SU-DHL-6 (cell line): Measurements from ENCODE around the gene MT1B.

Source experiments
- EZH2phosphoT487 ChIP-seq: fragments of 200-600 bp; sonication (generic), shearing (Covaris generic); conservative IDR thresholded peaks from 2 replicates; pipeline ENCODE4 v1.6.1; 2018; ENCODE audit warnings: mild to moderate bottlenecking, antibody characterized with exemption, low read length, moderate library complexity, mixed read lengths
- TF ChIP-seq, protein P1 (sequence below): fragments of 200-600 bp; sonication (generic); IDR thresholded peaks from one replicate; pipeline ENCODE4 v1.5.1; 2017; ENCODE audit warnings: antibody characterized with exemption, mild to moderate bottlenecking, low read length, moderate library complexity; ENCODE audit not compliant: insufficient read depth, poor library complexity, severe bottlenecking

DNA sequence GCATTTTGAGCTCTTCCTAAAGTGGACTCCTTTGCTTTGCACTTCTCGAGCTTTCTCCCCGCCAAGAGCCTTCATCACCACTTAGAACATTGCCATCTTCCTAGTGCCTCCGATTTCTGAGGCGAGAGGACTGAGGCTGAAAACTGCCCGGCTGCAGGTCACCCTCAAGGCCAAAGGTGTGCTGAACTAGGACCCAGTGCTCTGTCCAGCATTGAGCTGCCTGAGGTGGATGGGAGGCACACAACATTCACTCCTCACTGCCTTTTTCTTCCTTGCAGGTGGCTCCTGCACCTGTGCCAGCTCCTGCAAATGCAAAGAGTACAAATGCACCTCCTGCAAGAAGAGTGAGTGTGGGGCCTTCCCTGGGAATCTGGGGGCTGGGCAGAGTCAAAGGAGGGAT is 7.9 kb upstream of the MT1B start:
- TF ChIP-seq, protein P1, sequence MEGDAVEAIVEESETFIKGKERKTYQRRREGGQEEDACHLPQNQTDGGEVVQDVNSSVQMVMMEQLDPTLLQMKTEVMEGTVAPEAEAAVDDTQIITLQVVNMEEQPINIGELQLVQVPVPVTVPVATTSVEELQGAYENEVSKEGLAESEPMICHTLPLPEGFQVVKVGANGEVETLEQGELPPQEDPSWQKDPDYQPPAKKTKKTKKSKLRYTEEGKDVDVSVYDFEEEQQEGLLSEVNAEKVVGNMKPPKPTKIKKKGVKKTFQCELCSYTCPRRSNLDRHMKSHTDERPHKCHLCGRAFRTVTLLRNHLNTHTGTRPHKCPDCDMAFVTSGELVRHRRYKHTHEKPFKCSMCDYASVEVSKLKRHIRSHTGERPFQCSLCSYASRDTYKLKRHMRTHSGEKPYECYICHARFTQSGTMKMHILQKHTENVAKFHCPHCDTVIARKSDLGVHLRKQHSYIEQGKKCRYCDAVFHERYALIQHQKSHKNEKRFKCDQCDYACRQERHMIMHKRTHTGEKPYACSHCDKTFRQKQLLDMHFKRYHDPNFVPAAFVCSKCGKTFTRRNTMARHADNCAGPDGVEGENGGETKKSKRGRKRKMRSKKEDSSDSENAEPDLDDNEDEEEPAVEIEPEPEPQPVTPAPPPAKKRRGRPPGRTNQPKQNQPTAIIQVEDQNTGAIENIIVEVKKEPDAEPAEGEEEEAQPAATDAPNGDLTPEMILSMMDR: no peak
- TF ChIP-seq EZH2phosphoT487: no peak
